ENCODE measurements around the gene BNC1. TPM values are rescaled to one million over a fixed set of nuclear protein-coding genes. Genes with fewer than 3 reads are reported as not detected.
A peak's percentile ranks its signal among the peaks of the same experiment; 100 is the strongest.

The BNC1 gene
- total RNA-seq, 1 donor from 2014 or later = not detected

DNA sequence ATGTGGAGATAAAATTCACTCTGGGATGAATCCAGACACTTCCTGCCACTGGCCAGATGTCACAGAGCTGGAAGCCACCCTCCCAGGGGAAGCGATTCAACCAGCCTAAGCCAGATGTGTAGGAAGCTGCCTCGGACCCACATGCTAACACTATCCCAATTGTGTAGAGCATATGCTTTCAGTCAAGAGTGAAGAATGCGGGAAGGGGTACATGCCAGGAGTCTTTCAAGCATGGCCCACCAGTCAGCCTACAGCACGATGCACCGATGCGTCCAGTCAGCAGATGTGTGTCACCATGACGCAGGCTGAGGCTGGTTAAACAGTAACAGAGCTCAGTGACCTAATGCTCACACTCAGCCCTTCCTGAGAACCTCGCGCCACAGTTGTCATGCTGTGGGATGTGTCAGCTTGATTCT, 38.8 kb upstream of the BNC1 start:
- TF ChIP-seq EZH2phosphoT487 (IDR thresholded peaks at IDR 0.05) = no peak
- TF ChIP-seq EZH2 (IDR thresholded peaks at IDR 0.05) = no peak
- TF ChIP-seq, protein P1, sequence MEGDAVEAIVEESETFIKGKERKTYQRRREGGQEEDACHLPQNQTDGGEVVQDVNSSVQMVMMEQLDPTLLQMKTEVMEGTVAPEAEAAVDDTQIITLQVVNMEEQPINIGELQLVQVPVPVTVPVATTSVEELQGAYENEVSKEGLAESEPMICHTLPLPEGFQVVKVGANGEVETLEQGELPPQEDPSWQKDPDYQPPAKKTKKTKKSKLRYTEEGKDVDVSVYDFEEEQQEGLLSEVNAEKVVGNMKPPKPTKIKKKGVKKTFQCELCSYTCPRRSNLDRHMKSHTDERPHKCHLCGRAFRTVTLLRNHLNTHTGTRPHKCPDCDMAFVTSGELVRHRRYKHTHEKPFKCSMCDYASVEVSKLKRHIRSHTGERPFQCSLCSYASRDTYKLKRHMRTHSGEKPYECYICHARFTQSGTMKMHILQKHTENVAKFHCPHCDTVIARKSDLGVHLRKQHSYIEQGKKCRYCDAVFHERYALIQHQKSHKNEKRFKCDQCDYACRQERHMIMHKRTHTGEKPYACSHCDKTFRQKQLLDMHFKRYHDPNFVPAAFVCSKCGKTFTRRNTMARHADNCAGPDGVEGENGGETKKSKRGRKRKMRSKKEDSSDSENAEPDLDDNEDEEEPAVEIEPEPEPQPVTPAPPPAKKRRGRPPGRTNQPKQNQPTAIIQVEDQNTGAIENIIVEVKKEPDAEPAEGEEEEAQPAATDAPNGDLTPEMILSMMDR (IDR thresholded peaks at IDR 0.05) = no peak
- Histone ChIP-seq H3K79me2 (ENCODE audit: low read depth) (no peaks in the 10 kb centered on the region), H4K20me1 (ENCODE audit: low read depth) (no peaks in the 10 kb centered on the region), H3K4me1 (peaks cover 11% of the 10 kb centered on the region), H3F3A (ENCODE audit: low read depth) (no peaks in the 10 kb centered on the region), H3K36me3 (no peaks in the 10 kb centered on the region), H3K9ac (no peak overlapping the region), H3K27me3 (no peaks in the 10 kb centered on the region), H3K4me3 (no peak overlapping the region), H3K27ac (no peak overlapping the region), H3K9me3 (ENCODE audit: low read depth) (no peaks in the 10 kb centered on the region), H2AFZ (replicated peaks) (no peak overlapping the region), H3K4me2 (no peak overlapping the region)
- Mint-ChIP-seq H3K36me3 (no peaks in the 10 kb centered on the region), H3K27ac (no peak overlapping the region), H3K9me3 (no peaks in the 10 kb centered on the region), H3K4me1 (no peaks in the 10 kb centered on the region), H3K27me3 (ENCODE audit: insufficient read depth, low read depth) (peaks cover 12% of the 10 kb centered on the region), H3K4me3 (no peak overlapping the region)
- no peak for DNase-seq (ENCODE audit: low spot score)

DNA sequence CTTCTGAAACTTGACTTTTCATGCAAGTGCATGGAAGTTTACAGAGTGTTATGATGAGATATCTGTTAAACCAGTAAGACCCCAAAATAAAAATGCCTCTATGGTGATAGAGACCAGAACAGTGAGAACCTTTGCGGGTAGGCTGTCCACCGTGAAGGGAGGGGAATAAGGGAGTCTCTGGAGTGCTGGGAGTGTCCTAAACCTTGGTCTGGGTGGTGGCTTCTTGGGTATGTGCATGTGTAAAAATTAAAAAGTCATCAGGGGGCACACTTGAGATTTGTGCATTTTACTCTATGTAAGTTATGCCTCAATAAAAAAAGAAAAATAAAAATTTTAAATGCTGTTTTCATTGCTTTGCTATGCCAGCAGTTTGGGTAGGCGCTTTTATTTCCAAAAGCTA, 38.2 kb upstream of the BNC1 start:
- Mint-ChIP-seq H3K4me1 (no peaks in the 10 kb centered on the region), H3K36me3 (no peaks in the 10 kb centered on the region), H3K27me3 (ENCODE audit: insufficient read depth, low read depth) (peaks cover 12% of the 10 kb centered on the region), H3K27ac (no peak overlapping the region), H3K9me3 (no peaks in the 10 kb centered on the region), H3K4me3 (no peak overlapping the region)
- no peaks in the 10 kb centered on the region for H3K79me2 ChIP-seq (ENCODE audit: low read depth)
- TF ChIP-seq EZH2phosphoT487 (IDR thresholded peaks at IDR 0.05) (no peak), EZH2 (IDR thresholded peaks at IDR 0.05) (no peak)
- TF ChIP-seq, protein P1 (IDR thresholded peaks at IDR 0.05) = no peak
- H3K4me1 ChIP-seq = peaks cover 11% of the 10 kb centered on the region
- H3K4me3 ChIP-seq = no peak overlapping the region
- H4K20me1 ChIP-seq (ENCODE audit: low read depth) = no peaks in the 10 kb centered on the region
- H3K9me3 ChIP-seq (ENCODE audit: low read depth) = no peaks in the 10 kb centered on the region
- no peak overlapping the region for H3K9ac ChIP-seq
- H3K27me3 ChIP-seq = no peaks in the 10 kb centered on the region
- H3F3A ChIP-seq (ENCODE audit: low read depth) = no peaks in the 10 kb centered on the region
- no peak for DNase-seq (ENCODE audit: low spot score)
- no peak overlapping the region for H3K27ac ChIP-seq
- H2AFZ ChIP-seq (replicated peaks) = peak overlapping the region; percentile 83
- no peak overlapping the region for H3K4me2 ChIP-seq
- H3K36me3 ChIP-seq = no peaks in the 10 kb centered on the region

DNA sequence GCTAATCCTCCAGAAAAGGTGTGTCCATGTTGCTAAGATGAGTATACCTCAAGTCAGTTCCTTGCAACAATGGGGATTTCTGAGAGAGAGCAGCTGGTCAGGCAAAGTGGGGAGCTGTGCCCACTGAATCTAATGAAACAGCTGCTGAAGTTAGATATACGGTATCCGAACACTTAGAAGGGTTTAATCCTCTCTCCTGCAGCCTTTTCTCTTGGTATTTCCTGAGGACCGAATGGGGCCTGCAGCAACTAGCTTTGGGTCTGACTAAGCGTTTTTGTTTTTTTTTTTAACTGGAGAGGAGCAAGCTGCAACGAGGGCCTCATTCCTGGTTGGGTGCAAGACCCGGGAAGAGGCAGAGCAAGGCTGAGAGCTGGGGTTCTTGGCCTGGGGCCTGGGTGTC, 37.6 kb upstream of the BNC1 start:
- no peaks in the 10 kb centered on the region for H3K79me2 ChIP-seq (ENCODE audit: low read depth)
- no peak for DNase-seq (ENCODE audit: low spot score)
- H3K36me3 ChIP-seq = no peaks in the 10 kb centered on the region
- peaks cover 11% of the 10 kb centered on the region for H3K4me1 ChIP-seq
- no peak overlapping the region for H3K27ac Mint-ChIP-seq
- no peaks in the 10 kb centered on the region for H3K4me1 Mint-ChIP-seq
- no peak overlapping the region for H3K9ac ChIP-seq
- H3K4me2 ChIP-seq = peak overlapping the region; percentile 38
- no peaks in the 10 kb centered on the region for H3K9me3 Mint-ChIP-seq
- no peak overlapping the region for H3K27ac ChIP-seq
- H3K4me3 Mint-ChIP-seq = no peak overlapping the region
- no peaks in the 10 kb centered on the region for H4K20me1 ChIP-seq (ENCODE audit: low read depth)
- peaks cover 10% of the 10 kb centered on the region for H3K27me3 Mint-ChIP-seq (ENCODE audit: insufficient read depth, low read depth)
- H3K4me3 ChIP-seq = no peak overlapping the region
- H3K27me3 ChIP-seq = no peaks in the 10 kb centered on the region
- H3K9me3 ChIP-seq (ENCODE audit: low read depth) = no peaks in the 10 kb centered on the region
- TF ChIP-seq EZH2 (IDR thresholded peaks at IDR 0.05) = no peak
- no peak for TF ChIP-seq EZH2phosphoT487 (IDR thresholded peaks at IDR 0.05)
- TF ChIP-seq, protein P1 (IDR thresholded peaks at IDR 0.05) = no peak
- H2AFZ ChIP-seq (replicated peaks) = peak overlapping the region; percentile 83
- H3F3A ChIP-seq (ENCODE audit: low read depth) = no peaks in the 10 kb centered on the region
- no peaks in the 10 kb centered on the region for H3K36me3 Mint-ChIP-seq

Measured in neural progenitor cell (in vitro differentiated cells).